ENCODE measurements around the gene PBRM1. TPM values are rescaled to one million over a fixed set of nuclear protein-coding genes. Genes with fewer than 3 reads are reported as not detected.

PBRM1 gene
- total and polyA plus RNA-seq, 2 of the 13 experiments (the other 11 are each of a cell fraction or from before 2014, with no cell fraction given) = 10.9 to 33.2 TPM

DNA sequence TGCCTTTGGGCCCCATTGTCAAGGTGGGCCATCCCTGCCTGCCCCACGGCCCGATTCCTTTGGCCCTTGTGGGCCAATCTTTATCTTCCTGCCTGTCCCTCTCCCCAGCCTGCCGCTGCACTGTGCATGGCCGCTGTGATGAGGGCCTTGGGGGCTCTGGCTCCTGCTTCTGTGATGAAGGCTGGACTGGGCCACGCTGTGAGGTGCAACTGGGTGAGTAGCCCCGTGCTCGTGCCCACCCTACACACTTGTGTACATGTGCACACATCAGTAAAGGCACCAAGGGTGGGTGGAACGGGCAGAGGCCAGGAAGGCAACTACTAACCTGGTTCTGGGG lies 164.3 kb downstream of the PBRM1 start (continued):
- TF ChIP-seq SP5 (CRISPR knock-in tag; IDR thresholded peaks at IDR 0.05; ENCODE audit: borderline replicate concordance, low read depth) (no peak), ZNF484 (CRISPR knock-in tag; IDR thresholded peaks at IDR 0.05; ENCODE audit: borderline replicate concordance, low read depth) (no peak), SNRNP70 (IDR thresholded peaks at IDR 0.05; ENCODE audit: low read depth, low read length) (no peak), HNF4A (CRISPR knock-in tag; IDR thresholded peaks at IDR 0.05) (no peak), TCF12 (IDR thresholded peaks at IDR 0.05) (no peak), TCF12 (CRISPR knock-in tag; IDR thresholded peaks at IDR 0.05) (no peak), SNAPC2 (CRISPR knock-in tag; IDR thresholded peaks at IDR 0.05) (no peak), ZNF660 (CRISPR knock-in tag; IDR thresholded peaks at IDR 0.05; ENCODE audit: borderline replicate concordance, low read depth) (no peak)

- CTCF ChIA-PET (ENCODE audit: low intra/inter-chr PET ratio, low total read pairs) = no interaction called here
- Histone ChIP-seq H3K79me2 (ENCODE audit: insufficient read depth, low read length) (no peaks in the 10 kb centered on the region), H3K9ac (ENCODE audit: insufficient read depth, low read depth, low read length) (no peak overlapping the region), H4K20me1 (ENCODE audit: insufficient read depth, low read length) (no peaks in the 10 kb centered on the region), H2AFZ (ENCODE audit: low read length) (no peak overlapping the region), H3K27me3 (ENCODE audit: control insufficient read depth in 1 of 2, insufficient read depth in 2 of 2, low read length in 2 of 2) (peaks cover 6 to 24% of the 10 kb centered on the region in 2 experiments), H3K27ac (ENCODE audit: extremely low read length, insufficient read depth, low read length) (no peak overlapping the region), H3K4me3 (replicated peaks in 1 of 3; ENCODE audit: insufficient read depth in 1 of 3, low read depth in 2 of 3, low read length in 3 of 3) (no peak overlapping the region), H3K4me2 (ENCODE audit: low read depth, low read length) (no peak overlapping the region), H3K9me3 (ENCODE audit: low read length) (no peaks in the 10 kb centered on the region), H3K4me1 (ENCODE audit: insufficient read depth, low read length) (peaks cover 13% of the 10 kb centered on the region), H3K36me3 (replicated peaks in 1 of 2; ENCODE audit: control insufficient read depth in 1 of 2, insufficient read depth in 2 of 2, low read length in 2 of 2) (peaks cover 6 to 12% of the 10 kb centered on the region in 2 experiments; a peak in 4 of 5 replicates)
- intact Hi-C loops (cut with micrococcal nuclease; ENCODE audit: unreplicated experiment) = no loop called here
- POLR2A ChIA-PET = no interaction called here
- ATAC-seq = peak; percentile 4; the same call in 2 of the 3 replicates
- WGBS (ENCODE audit: low lambda C conversion rate) = 57% methylated on average over 14 of the region's 20 CpGs
- BruUV-seq (replicated peaks) = no TSS peak
- FAIRE-seq = no peak
- no peak for TF ChIP-seq RBM39 (IDR thresholded peaks at IDR 0.05; ENCODE audit: low read depth, low read length, poor library complexity, severe bottlenecking)
- DNase-seq (ENCODE audit: low spot score) = no peak
- in situ Hi-C loops (cut with HindIII; ENCODE audit: extremely low pct_ligation_motif_present, low pct_unique_long_range_greater_than_20kb) = no loop called here
Measured at GRCh38 chr3:52520716-52521487, 164.8 kb downstream of the PBRM1 start.
